AG04450 (cell line): Measurements from ENCODE around the gene PPP1R9B. TPM values are rescaled to one million over a fixed set of nuclear protein-coding genes. Genes with fewer than 3 reads are reported as not detected.
A peak's percentile ranks its signal among the peaks of the same experiment; 100 is the strongest.

Source experiments
- CTCF ChIA-PET: fragments of 300-600, 350-600 bp; formaldehyde crosslinking; extraction: SDS; loops from one replicate; lab custom pipeline; 2022; ENCODE audit warnings: antibody characterized with exemption, inconsistent platforms; lab: Charles Lee
- POLR2A ChIA-PET: fragments of 350-600 bp; formaldehyde crosslinking; extraction: SDS; loops from one replicate; lab custom pipeline; 2021; ENCODE audit warnings: antibody characterized with exemption, inconsistent platforms; lab: Yijun Ruan, JAX
- DNase-seq: peaks from one replicate; pipeline ENCODE4 v3.0.0-alpha.2; 2011; ENCODE audit warnings: low read depth, low spot score
- H3K27ac ChIP-seq: one replicate; pipeline ENCODE4 v1.5.1; 2012; ENCODE audit warnings: low read depth, low read length, control low read depth
- H3K27me3 ChIP-seq: one replicate; pipeline ENCODE4 v1.6.0; 2012; ENCODE audit warnings: low read length; ENCODE audit not compliant: control insufficient read depth, insufficient read depth
- H3K4me3 ChIP-seq: 2 replicates; pipeline ENCODE4 v1.5.1; 2011; ENCODE audit warnings: mild to moderate bottlenecking, low read depth, low read length, control low read depth
- H3K9me3 ChIP-seq: 2 replicates; pipeline ENCODE4 v1.5.1; 2012; ENCODE audit warnings: low read length; ENCODE audit not compliant: control insufficient read depth, insufficient read depth
- polyA plus RNA-seq: library from polyadenylated mRNA; depleted of rRNA; stranded (reverse); fragments of >200 nt; gene quantifications from 2 replicates; pipeline ENCODE4 v1.2.3, GENCODE V29; 2011
- TF ChIP-seq, protein P1 (sequence below): IDR thresholded peaks from 2 replicates; pipeline ENCODE4 v1.5.1; 2011; ENCODE audit warnings: low read depth, low read length, control low read depth, inconsistent platforms

The PPP1R9B gene
- polyA plus RNA-seq, 1 experiment, result 18.2 TPM

DNA sequence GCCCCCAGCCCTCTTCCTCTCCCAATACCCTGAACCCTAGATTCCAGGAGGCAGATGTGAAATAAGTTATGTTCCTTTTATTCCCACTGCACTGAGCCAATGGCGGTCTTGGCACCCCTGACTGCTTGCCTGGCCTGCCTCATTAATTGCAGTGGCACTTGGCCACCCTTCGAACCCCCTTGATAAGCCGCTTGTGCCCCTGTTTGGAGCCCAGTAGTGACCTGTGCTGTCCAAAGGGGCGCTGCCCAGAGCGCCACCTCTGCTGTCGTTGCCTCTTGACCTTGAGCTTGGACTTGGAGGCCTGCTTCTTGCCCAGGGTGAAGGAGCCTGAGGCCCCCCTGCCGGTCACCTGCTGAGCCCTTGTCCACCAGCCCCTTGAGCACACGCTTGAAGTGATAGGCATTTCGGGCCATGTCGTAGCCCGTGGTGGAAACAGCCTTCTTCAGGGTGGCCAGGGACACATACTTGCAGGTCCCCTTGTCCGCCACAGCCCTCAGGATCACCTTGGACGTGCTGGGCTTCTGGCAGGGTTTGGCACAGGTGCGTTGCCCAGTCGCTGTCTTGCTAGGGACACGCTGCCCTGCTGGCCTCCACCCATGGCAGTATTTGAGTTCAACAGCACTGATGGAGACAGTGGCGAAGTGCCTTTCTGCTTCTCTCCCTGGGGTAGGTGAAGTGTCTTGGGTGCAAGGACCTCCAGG, 21.0 kb upstream of the PPP1R9B start:
- no peak overlapping the region for H3K27ac ChIP-seq
- no peak overlapping the region for H3K4me3 ChIP-seq
- no peaks in the 10 kb centered on the region; the same call in 1 of the 2 replicates for H3K9me3 ChIP-seq
- POLR2A ChIA-PET, result interaction anchor here (0.6 to 3.1 kb wide), 3 partner anchors 16 to 127 kb away, joined by 4 to 15 read pairs (median 6); partner anchors contain the start of gene COL1A1
- TF ChIP-seq, protein P1, sequence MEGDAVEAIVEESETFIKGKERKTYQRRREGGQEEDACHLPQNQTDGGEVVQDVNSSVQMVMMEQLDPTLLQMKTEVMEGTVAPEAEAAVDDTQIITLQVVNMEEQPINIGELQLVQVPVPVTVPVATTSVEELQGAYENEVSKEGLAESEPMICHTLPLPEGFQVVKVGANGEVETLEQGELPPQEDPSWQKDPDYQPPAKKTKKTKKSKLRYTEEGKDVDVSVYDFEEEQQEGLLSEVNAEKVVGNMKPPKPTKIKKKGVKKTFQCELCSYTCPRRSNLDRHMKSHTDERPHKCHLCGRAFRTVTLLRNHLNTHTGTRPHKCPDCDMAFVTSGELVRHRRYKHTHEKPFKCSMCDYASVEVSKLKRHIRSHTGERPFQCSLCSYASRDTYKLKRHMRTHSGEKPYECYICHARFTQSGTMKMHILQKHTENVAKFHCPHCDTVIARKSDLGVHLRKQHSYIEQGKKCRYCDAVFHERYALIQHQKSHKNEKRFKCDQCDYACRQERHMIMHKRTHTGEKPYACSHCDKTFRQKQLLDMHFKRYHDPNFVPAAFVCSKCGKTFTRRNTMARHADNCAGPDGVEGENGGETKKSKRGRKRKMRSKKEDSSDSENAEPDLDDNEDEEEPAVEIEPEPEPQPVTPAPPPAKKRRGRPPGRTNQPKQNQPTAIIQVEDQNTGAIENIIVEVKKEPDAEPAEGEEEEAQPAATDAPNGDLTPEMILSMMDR, result no peak
- CTCF ChIA-PET, result interaction anchor here (0.7 to 4.4 kb wide), 4 partner anchors 10 to 126 kb away, joined by 3 to 116 read pairs (median 14); partner anchors contain the start of gene COL1A1
- no peak for DNase-seq
- H3K27me3 ChIP-seq, result no peaks in the 10 kb centered on the region

GRCh38 chr17:50170662-50171370, 20.3 kb upstream of the PPP1R9B start:
- Histone ChIP-seq H3K27me3 (no peaks in the 10 kb centered on the region), H3K4me3 (no peak overlapping the region), H3K27ac (no peak overlapping the region), H3K9me3 (no peaks in the 10 kb centered on the region; the same call in 1 of the 2 replicates)
- ChIA-PET CTCF (interaction anchor here (1.4 to 4.4 kb wide), 5 partner anchors 9 to 127 kb away, joined by 5 to 116 read pairs (median 22); no protein-coding TSS in a partner anchor), POLR2A (interaction anchor here (1.5 to 3.1 kb wide), 2 partner anchors 30 to 128 kb away, joined by 9 to 15 read pairs; partner anchors contain the start of gene COL1A1)
- DNase-seq, result no peak
- TF ChIP-seq, protein P1, result no peak

DNA sequence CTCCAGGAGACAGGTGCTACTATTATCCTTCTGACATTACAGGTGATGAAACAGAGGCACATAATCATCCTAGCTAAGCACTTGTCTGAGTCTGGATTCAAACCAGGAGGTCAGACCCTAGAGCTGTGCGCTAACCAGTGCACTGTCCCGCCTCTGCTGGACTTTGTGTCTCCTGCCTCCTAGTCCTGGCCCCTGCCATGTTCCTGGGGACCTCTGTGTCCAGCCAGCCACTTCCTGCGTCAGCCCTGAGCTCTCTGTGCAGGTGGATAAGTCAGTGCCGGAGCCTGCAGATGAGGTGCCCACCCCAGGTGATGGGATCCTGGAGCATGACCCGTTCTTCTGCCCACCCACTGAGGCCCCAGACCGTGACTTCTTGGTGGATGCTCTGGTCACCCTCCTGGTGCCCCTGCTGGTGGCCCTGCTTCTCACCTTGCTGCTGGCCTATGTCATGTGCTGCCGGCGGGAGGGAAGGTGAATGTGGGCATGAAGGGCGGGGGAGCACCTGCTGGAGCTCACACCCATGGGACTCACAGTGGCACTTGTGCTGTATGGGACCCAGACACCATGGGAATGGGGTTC, 19.5 kb upstream of the PPP1R9B start:
- POLR2A ChIA-PET, result interaction anchor here (0.5 to 3.1 kb wide), 8 partner anchors 8 to 129 kb away, joined by 3 to 15 read pairs (median 6); partner anchors contain the start of gene COL1A1
- H3K27me3 ChIP-seq, result no peaks in the 10 kb centered on the region
- TF ChIP-seq, protein P1, result no peak
- CTCF ChIA-PET, result interaction anchor here (0.5 to 3.5 kb wide), 35 partner anchors 8 to 300 kb away, joined by 3 to 116 read pairs (median 5); partner anchors contain the start of genes COL1A1 and TMEM92
- no peak overlapping the region for H3K27ac ChIP-seq
- no peak for DNase-seq
- no peak overlapping the region for H3K4me3 ChIP-seq
- H3K9me3 ChIP-seq, result no peaks in the 10 kb centered on the region; the same call in 1 of the 2 replicates

- H3K27ac ChIP-seq, result no peak overlapping the region
- no peak overlapping the region for H3K4me3 ChIP-seq
- no peaks in the 10 kb centered on the region; the same call in 1 of the 2 replicates for H3K9me3 ChIP-seq
- ChIA-PET CTCF (interaction anchor here (0.5 to 3.5 kb wide), 34 partner anchors 8 to 301 kb away, joined by 3 to 116 read pairs (median 4); partner anchors contain the start of genes COL1A1 and TMEM92), POLR2A (interaction anchor here (0.5 to 3.1 kb wide), 9 partner anchors 8 to 130 kb away, joined by 3 to 15 read pairs (median 6); partner anchors contain the start of gene COL1A1)
- no peak for DNase-seq
- H3K27me3 ChIP-seq, result no peaks in the 10 kb centered on the region
- TF ChIP-seq, protein P1, result peak; percentile 98
These were observed 18.8 kb upstream of the PPP1R9B start for GRCh38 chr17:50169121-50169764.
